GM12873 (cell line): ENCODE results near the gene DPF3.

ENCODE experiments used
- TF ChIP-seq, protein P1 (sequence below): IDR thresholded peaks from 2 replicates; pipeline ENCODE4 v1.5.1; 2012; ENCODE audit warnings: low read depth, mild to moderate bottlenecking, moderate library complexity, low read length, control low read depth; ENCODE audit not compliant: insufficient read depth; ENCODE audit errors: missing control alignments

Gene DPF3

DNA sequence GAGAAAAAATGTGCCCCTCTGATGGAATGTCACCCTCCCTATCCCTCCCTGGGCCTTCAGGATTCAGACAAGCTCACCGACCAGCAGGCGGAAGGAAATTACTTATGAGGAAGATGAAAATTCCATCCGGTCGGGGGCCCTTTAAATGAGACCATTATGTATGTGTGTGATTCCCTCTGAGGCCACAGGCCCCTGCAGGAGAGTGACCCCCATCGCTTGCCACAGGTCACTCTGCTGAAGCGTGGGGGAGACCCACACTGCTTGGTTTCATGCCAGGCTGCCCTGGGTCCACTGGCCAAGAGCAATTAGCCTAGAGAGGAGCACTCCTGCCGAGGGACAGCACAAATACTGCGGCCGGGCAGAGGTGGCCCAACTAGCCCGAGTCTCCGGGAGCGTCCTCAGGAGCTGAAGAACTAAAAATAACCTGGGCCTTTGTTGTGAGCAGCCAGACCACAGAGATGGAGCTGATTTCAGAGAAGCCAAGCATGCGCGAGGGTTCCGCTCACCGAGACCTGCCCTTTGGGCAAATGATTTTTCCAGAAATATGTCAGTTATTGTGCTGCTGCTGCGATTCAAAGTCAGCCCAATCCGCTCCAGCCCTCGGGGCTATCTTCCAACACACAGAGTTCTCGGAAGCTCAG, 276.4 kb downstream of the DPF3 start:
- TF ChIP-seq, protein P1, sequence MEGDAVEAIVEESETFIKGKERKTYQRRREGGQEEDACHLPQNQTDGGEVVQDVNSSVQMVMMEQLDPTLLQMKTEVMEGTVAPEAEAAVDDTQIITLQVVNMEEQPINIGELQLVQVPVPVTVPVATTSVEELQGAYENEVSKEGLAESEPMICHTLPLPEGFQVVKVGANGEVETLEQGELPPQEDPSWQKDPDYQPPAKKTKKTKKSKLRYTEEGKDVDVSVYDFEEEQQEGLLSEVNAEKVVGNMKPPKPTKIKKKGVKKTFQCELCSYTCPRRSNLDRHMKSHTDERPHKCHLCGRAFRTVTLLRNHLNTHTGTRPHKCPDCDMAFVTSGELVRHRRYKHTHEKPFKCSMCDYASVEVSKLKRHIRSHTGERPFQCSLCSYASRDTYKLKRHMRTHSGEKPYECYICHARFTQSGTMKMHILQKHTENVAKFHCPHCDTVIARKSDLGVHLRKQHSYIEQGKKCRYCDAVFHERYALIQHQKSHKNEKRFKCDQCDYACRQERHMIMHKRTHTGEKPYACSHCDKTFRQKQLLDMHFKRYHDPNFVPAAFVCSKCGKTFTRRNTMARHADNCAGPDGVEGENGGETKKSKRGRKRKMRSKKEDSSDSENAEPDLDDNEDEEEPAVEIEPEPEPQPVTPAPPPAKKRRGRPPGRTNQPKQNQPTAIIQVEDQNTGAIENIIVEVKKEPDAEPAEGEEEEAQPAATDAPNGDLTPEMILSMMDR: no peak

DNA sequence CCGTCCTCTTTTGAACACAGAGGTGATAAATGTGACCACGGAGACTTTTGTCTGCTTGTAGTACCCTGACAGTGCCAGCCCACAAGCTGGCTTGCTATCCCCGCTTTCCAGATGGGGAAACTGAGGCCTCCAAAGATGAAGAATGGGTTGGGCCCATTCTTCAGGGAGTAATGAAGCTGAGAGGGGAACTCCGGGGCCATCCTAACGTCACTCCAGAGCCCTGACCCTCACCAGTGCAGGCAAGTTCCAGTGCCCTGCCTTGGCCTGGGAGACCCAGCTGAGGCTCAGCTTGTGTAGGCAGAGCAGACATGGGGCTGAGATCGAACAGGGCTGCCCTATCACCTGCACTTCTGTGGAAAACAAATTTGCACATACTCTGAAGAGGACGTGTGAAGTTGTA, 277.1 kb downstream of the DPF3 start:
- TF ChIP-seq, protein P1: no peak

DNA sequence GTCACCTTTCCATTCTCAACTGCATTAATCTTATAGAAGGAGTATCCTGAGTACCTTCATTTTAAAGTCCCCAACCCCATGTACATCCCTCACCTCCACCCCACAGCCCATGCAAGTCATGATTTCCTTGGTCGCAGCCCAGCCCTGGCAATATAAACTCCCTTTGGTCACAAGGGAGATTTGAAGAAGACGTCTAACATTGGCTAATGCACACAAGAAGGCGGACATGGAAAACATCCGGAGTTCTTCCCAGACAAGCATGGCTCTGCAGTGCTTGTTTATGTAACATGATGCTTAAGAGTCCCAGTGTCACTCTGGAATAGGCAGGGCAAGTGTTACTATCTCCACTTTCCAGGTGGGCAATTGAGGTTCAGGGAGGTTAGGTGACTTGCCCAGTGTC, 277.6 kb downstream of the DPF3 start:
- TF ChIP-seq, protein P1: no peak

DNA sequence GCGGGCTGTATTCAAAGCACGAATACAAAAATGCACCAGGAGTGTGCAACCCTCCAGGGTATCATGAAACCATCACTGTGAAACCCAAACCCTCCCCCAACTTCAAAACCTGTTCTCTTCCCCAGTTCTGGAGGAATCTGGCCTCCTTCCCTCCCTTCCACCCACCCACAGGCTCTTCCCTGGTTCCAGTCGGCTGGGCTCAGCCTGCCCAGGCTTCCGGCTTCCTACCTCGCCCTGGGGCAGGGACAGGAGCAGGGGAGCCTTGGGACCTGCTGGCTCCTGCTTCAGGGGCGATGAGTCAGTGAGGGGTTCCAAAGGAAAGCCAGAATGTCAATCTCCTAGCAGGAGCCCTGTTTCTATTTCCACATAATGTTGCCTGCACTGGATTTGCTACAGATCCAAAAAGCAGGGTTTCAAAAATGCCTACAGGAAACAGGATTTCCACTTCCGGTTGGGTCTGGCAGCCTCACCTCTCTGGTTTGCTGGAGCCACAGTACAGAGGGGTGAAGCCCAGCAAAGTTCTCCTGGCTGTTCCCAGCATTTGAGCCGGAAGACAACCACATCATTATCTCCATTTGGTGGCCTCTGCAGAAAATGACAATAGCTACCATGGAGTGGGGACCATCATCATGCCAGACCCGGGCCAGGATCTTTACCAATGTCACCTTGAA, 278.3 kb downstream of the DPF3 start:
- TF ChIP-seq, protein P1: no peak

DNA sequence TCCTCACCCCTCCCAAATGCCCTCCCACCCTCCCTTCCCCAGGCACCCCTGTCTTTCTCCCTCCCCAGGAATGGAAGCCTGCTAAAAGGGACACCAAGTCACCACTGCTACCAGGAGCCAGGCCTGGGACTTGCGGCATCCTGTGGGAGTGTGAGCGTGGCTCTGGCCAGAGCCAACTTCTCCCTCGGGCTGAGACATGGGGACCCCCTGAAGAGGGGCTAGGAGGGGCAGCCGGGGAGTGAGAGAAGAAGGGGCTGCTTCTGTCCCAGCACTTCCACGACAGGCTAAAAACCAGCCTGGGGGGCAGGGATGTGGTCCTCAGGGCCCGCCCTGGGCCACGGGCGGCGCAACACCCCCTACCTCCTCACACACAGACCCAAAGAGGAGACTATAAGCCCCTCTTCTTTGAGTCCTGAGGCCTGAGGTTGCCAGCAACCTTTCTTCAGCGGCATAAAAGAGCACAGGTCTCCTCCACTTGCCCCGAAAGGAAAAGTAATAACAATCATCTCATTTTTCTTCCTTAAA, 278.9 kb downstream of the DPF3 start:
- TF ChIP-seq, protein P1: no peak

DNA sequence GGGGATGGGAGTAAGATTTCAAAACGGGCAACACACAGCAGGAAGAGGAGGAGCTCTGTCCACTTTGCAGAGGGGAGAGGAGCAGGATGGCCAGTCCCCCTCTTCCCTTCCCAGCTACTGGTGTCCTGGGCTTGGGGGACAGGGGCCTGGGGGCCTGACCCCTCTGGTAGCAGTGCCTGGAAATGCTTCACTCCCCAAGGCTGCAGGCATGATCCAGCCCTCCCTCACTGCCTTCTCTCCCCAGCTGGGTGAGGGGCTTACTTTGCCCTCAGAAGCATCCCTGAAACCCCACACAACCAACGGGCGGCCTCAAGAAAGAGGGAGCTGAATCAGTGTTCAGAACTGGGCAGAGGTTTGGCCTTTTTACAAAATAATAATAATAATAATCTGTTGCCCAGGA, 279.5 kb downstream of the DPF3 start:
- TF ChIP-seq, protein P1: no peak

DNA sequence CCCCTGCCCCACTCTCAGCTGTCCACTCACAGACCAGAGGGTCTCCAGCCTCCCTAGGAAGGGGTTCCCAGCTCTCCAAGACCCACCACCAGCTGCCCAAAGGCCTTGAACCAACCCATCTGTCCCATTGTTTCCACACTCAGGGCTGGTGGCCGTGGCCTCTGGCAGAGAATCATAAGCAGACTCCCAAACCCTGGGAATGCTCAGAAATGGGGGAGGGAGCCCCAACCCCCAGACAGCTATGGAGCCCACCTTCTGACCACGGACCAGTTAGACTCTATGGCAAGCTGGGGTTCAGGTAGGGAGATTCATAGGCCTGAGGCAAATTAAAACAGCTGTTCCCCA, 280.0 kb downstream of the DPF3 start:
- TF ChIP-seq, protein P1: no peak
